SIG-M5 treated with dmso at 0.1 percent for 504 hours (cell line): ENCODE results near the gene TSPAN5.
"Not testable (repeated sequence)": the region's sequence is repeated elsewhere in the genome, so short reads cannot be mapped to it uniquely, and the experiment has no call there.

Experiments
- DNase-seq: peaks from one replicate; lab custom pipeline; 2025; ENCODE audit not compliant: unreplicated experiment; lab: John Stamatoyannopoulos, UW

TSPAN5 gene

DNA sequence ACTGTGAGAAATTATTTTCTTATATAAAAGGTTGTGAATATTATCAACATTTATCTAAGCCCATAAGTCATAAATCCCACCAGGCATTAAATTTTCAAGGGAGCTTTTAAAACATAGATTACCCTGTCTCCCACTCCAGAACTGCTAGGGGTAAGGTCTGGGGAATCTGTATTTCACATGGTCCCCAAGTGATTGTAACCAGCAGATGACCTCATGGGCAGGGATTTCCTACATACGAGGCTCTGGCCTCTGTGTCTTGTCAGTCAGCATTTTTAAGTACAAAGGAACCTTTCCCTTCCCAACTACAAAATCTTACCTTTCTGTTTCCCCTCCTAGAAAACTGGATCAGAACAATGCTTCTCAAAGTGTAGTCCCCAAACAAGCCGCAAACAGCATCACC lies 188.6 kb downstream of the TSPAN5 start:
- no peak for DNase-seq

DNA sequence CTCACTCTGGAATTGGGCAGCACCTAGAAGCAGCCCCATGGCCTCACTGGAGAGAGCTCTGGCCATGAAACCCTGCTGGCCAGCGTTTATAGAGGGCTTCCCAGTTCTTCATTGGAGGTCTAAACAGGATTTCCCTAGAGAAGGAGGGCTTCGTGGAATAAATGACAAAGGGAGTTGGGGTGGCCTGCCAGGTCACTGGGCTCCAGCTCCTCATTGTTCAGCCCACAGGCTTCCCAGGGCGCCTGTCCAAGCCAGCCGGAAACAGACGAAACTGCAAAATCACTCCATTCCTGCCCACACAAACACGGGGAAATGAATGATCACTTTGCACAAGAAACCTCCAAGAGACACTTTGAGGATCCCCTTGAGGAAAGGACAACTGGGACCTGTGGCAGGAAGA lies 189.7 kb downstream of the TSPAN5 start:
- DNase-seq: no peak

DNA sequence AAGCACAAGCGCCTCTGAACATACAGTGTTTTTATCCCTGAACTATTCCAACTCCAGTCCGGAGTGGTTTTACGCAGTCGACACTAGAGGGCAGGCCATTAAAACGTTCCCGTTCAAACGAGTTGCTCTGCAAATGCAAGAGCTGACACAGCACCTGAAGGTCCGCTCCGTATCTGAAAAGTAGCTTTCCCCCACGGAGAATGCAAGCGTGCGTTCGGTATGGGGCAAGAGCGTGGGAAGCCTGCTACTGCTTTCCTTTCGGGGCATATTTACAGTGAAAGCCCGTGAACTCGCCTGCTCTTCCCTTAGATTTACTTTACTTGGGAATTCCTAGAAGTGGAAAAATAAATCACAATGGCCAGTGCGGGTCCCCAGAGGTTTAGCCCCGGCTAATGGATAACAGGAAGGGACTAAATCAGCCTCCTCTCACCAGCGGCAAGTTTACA lies 190.8 kb downstream of the TSPAN5 start:
- DNase-seq: peak; percentile 73

DNA sequence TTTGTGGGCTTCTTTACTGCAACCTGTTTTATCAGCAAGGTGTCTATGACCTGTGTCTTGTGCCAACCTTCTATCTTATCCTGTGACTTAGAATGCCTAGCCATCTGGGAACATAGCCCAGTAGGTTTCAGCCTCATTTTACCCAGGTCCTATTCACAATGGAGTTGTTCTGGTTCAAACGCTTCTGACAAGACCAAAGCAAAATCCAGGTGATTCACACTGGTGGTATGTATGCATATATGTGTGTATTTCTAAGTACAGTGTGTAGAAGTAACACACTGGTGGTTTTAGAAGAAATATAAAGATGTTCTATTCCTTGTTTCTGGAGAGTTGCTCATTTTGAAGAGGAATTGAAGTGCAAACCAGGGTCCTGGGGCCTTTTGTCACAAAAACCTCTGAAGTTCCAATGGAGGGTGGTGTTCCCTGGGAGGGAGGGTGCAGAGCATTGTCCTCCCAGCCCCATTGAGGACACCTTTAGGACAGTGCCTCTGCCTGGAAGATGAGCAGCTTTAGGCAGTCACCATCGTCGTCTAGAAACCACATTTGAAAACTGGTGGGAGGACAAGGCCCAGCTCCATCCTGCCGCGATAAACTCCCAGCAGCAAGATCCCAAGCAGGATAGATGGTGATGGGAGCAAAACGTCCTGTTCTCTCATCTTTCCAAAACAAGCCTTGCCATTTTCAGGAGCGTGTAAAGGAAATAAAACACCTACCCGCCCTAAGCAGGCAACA lies 191.4 kb downstream of the TSPAN5 start:
- no peak for DNase-seq

DNA sequence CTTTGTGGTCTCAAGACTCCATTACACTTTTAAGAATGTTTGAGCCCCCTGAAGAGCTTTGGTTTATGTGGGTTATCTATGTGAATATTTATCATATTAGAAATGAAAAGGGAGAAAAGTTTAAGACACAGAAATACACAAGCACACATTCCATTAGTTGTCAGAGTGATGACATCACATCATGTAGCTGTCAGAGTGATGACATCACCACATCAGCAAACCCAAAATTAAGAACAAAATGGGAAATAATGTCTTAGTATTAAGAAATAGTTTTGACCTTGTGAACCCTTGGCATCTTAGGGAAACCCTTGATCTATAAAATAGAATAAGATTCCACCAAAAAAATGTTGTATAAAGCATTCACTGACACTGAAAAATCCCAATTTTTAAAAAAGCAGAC lies 195.9 kb downstream of the TSPAN5 start:
- no peak for DNase-seq

DNA sequence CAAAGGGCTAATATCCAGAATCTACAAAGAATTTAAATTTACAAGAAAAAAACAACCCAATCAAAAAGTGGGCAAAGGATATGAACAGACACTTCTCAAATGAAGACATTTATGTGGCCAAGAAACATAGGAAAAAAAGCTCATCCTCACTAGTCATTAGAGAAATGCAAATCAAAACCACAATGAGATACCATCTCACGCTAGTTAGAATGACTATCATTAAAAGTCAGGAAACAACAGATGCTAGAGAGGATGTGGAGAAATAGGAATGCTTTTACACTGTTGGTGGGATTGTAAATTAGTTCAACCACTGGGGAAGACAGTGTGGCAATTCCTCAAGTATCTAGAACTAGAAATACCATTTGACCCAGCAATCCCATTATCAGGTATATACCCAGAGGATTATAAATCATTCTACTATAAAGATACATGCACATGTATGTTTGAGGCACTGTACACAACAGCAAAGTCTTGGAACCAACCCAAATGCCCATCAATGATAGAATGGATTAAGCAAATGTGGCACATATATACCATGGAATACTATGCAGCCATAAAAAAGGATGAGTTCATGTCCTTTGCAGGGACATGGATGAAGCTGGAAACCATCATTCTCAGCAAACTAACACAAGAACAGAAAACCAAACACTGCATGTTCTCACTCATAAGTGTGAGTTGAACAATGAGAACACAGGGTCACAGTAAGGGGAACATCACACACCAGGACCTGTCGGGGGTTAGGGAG lies 197.1 kb downstream of the TSPAN5 start:
- DNase-seq: not testable (repeated sequence)

DNA sequence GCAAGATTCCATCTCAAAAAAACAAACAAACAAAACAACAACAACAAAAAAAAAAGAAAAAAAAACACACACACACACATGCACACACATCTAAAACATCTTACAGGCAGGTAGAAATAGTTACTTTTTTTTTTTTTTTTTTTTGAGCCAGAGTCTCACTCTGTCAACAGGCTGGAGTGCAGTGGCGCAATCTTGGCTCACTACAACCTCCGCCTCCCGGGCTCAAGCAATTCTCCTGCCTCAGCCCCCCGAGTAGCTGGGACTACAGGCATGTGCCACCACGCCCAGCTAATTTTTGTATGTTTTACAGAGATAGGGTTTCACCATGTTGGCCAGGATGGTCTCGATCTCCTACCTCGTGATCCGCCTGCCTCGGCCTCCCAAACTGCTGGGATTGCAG lies 201.0 kb downstream of the TSPAN5 start:
- DNase-seq: not testable (repeated sequence)

DNA sequence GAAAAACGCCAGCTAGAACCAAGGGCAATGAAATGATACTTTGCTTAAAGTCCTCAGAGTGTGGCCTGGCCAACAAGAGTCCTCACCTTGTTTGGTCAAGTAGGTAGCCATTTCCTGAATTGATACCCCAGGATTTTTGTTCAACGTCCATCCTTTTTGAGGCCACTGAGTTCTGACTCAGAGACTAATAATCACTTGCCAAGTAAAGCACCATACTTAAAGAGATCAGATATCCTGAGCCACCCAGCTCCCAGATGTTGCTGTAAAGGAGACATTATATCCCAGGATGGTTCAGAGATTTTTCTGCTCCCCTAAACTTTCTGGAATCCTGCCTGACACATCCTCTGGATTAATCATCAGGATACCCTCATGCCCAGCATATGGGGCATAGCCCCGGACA lies 206.3 kb downstream of the TSPAN5 start:
- no peak for DNase-seq

DNA sequence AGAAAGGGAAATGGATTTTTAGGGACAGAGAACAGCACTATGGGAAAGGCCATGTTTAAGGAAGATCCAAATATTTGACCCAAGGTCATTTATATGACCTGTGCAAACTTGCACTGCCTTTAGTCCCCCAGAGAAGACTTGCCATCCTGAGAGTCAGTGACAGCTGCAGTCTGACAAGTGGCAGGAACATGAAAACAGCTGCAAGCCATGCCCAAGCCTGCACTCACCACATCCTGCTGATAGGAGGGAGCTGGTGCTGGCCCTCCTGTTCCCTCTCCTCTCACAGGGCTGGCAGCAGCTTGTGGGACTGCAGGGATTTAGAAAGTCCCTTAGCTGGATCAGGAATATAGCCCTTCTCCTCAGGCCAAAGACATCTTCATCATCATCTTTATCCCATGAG lies 209.5 kb downstream of the TSPAN5 start:
- no peak for DNase-seq

DNA sequence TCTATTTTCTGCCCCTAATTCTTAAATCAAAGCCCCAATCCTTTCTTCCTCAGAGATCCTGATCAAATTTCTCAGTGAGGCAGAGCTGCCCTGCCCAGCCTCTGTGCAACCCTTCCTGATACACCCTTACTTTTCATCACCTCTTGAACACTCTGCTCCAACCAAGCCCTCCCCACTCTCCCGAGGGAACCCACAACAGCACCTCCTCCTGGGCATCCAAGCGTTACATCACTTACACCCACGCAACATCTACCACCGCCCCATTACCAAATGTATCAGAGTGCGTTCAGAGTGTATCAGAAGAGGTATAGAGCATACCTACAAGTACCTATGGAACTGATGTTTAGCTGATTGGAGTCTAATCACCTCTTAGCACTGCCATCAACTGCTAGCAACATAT lies 210.8 kb downstream of the TSPAN5 start:
- no peak for DNase-seq

DNA sequence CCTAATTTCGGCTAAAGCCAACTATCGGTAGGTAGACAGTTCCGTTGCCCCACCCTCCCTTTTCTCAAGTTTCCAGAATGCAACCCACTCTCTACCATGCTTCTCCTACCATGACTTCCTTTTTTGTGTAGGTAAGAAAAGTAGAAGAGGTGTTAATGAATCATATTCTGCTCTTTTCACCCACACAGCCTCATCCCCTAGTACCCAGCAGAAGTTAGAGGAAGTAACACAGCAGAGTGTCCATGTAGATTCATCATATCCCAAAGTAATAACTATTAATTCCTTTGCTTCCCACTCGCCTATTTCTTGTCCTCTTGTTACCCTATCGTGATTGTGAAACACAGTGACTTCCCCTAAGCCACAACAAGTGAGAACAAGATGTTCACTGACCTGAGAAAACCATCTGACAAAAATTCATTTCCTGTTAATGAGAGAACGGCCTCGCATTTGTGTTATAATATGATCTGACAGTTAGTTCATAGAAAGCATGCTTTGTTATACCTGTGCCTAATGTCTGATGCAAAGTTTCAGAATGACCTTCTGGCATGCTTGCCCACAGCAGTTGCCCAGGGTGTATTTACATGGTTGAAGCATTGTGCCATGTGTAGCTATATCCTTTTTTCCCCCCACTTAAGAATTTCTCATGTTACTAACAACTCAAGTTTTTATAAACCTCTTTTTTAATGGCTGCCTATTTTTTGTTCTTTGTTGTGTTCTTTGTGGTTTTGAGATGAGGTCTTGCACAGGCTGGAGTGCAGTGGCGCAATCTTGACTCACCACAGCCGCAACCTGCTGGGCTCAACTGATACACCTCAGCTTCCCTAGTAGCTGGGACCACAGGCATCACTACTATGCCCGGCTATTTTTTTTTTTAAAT lies 211.7 kb downstream of the TSPAN5 start:
- DNase-seq: peak; percentile 13

DNA sequence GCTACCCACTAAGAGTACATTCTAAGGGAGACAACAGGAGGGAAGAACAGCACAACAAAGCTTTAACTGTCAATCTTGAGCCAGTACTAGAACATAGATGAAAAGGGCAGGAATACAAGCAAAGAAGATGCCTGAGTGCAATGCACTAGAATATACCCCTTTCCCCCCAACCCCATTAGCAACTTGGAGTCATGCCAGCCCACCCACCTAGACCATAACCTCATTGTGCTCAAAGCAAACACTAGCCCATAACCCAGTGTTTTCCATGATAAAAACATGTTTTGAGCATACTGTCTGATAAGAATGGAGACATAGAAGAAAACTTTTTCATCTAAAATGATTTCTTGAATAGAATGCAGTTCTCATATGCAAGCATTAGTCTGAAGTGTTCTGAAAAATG lies 214.0 kb downstream of the TSPAN5 start:
- no peak for DNase-seq

DNA sequence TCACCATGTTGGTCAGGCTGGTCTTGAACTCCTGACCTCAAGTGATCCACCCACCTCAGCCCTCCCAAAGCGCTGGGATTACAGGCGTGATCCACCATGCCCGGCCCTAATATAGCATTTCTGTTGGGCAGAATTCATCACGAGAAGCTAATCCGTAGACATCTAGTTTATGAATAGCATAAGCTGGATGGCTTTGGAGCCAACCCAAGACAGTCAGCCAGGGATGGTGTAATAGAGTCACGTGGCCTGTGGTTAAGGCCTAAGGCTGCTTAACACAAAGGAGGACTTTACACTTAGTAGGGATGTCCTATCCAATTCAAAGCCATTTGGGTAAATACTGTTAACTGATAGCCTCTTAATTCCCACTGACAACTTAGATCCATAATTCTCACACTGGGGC lies 223.6 kb downstream of the TSPAN5 start:
- DNase-seq: no peak

DNA sequence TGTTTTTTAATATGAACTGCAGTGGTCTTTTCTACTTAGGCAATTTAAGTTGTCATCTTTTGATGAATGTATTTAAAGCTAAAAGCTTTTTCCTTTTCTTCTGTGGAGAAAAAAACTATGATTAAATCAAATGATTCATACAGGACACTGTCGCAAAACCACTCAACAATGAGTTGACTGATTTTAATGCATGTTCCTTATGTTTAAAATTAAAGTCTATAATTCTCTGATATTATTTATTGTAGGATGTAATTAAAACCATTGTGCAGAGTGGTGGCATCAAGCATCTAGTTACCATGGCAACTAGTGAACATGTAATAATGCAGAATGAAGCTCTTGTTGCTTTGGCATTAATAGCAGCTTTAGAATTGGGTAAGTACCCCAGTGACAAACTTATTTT lies 224.7 kb downstream of the TSPAN5 start:
- DNase-seq: no peak

DNA sequence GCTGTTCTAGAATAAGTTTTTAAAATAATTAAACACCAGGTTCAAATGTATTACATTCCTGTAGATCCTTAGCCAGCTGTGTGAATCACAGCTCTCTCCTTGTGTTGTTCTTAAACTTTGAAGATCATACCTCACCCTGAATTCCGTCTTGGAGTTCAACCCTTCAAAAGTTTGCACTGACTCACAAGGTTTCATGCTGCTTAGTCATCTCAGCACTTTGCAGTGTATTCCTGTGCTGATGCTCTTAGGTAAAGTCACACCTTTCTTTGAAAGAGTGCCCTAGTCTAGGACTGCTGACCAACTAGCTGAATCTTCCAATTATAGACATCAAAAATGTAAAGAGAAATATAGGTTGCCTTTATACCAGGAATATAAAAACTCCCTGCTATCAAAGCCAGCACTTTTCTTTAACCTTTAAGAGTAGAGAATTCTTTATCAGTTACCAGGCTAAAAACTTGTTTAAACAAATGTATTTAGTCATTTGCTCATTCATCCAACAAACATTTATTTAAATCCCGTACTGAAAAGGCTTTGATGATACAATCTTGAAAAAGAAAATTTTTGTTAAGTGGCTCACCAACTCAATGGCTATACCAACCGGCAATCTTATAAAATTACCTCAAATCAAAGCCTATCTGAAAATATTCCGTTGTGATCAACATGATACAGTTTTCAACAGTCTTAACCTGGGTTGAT lies 227.6 kb downstream of the TSPAN5 start:
- DNase-seq: peak; percentile 9

DNA sequence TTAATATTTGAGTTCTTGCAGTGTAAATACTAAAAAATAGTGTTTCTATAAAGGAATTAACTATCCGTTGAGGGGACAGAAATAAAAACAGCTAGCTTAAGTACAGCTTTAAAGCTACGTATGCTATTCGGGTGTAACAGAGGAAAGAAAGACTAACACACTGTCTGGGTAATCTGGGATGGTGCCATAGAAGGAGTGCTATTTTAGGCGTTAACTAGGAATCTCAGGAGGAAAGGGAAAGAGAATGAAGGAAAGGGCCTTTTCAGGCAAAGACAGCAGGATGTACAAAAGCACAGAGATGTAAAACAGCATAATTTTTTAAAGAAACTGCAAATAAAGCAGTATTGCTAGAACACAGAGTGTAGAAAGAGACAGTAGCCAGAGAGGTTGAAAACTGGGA lies 235.4 kb downstream of the TSPAN5 start:
- DNase-seq: no peak

DNA sequence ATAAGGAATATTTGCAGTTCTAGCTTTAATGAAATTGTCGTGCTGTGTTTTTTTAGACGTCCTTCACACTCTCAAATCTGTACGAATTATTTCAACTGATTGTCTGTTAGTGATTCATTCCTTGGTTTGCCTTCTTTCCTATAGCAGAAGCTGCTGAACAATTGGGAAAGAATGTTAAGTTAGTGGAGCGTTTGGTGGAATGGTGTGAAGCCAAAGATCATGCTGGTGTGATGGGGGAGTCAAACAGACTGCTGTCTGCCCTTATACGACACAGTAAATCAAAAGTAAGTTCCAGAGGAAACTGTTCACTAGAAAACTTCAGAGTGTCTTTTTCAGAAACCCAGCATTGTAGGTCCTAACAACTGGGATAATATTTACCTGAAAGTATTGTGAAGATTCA lies 237.3 kb downstream of the TSPAN5 start:
- no peak for DNase-seq
